ENCODE measurements around the gene COG8. TPM values are rescaled to one million over a fixed set of nuclear protein-coding genes. Genes with fewer than 3 reads are reported as not detected.
"Not testable (repeated sequence)": the region's sequence is repeated elsewhere in the genome, so short reads cannot be mapped to it uniquely, and the experiment has no call there.

The COG8 gene
- total and polyA plus RNA-seq, 2 donors from 2014 or later = 33.8 to 49.5 TPM

GRCh38 chr16:69294051-69294450 lies 45.3 kb downstream of the COG8 start:
- no peak for FAIRE-seq
- intact Hi-C loops (cut with DNase I) = no loop called here

GRCh38 chr16:69293401-69293800 lies 46.0 kb downstream of the COG8 start:
- Histone ChIP-seq H3K4me3 (ENCODE audit: low read length in 3 of 3) (no peak overlapping the region), H3K27ac (ENCODE audit: low read depth in 2 of 2, low read length in 2 of 2) (no peak overlapping the region), H3K27me3 (ENCODE audit: control insufficient read depth, insufficient read depth, low read length) (no peaks in the 10 kb centered on the region), H3K36me3 (ENCODE audit: control insufficient read depth in 2 of 3, insufficient read depth in 3 of 3, low read length in 3 of 3) (peaks cover 0 to 3% (median 0%) of the 10 kb centered on the region in 3 donors), H3K9ac (ENCODE audit: low read length in 3 of 3) (no peak overlapping the region), H3K4me1 (ENCODE audit: control insufficient read depth in 2 of 3, insufficient read depth in 2 of 3, low read depth in 1 of 3, low read length in 3 of 3) (no peaks in the 10 kb centered on the region), H3K9me3 (ENCODE audit: control insufficient read depth in 2 of 3, insufficient read depth in 1 of 3, low read length in 3 of 3) (no peaks in the 10 kb centered on the region)
- no peak for TF ChIP-seq CTCF (IDR thresholded peaks at IDR 0.05; ENCODE audit: borderline replicate concordance, extremely low read depth, insufficient read depth)
- DNase-seq (no peak), FAIRE-seq (no peak)
- intact Hi-C loops (cut with DNase I) = no loop called here

More at GRCh38 chr16:69294051-69294450, 45.3 kb downstream of the COG8 start:
- no peak overlapping the region for H3K4me3 ChIP-seq (ENCODE audit: low read length in 3 of 3)
- peaks cover 0 to 3% (median 0%) of the 10 kb centered on the region in 3 donors for H3K36me3 ChIP-seq (ENCODE audit: control insufficient read depth in 2 of 3, insufficient read depth in 3 of 3, low read length in 3 of 3)
- DNase-seq = no peak
- no peaks in the 10 kb centered on the region for H3K4me1 ChIP-seq (ENCODE audit: control insufficient read depth in 2 of 3, insufficient read depth in 2 of 3, low read depth in 1 of 3, low read length in 3 of 3)
- no peak overlapping the region for H3K27ac ChIP-seq (ENCODE audit: low read depth in 2 of 2, low read length in 2 of 2)
- H3K9me3 ChIP-seq (ENCODE audit: control insufficient read depth in 2 of 3, insufficient read depth in 1 of 3, low read length in 3 of 3) = no peaks in the 10 kb centered on the region
- TF ChIP-seq CTCF (IDR thresholded peaks at IDR 0.05; ENCODE audit: borderline replicate concordance, extremely low read depth, insufficient read depth) = no peak
- H3K27me3 ChIP-seq (ENCODE audit: control insufficient read depth, insufficient read depth, low read length) = no peaks in the 10 kb centered on the region
- no peak overlapping the region for H3K9ac ChIP-seq (ENCODE audit: low read length in 3 of 3)

- H3K27me3 ChIP-seq (ENCODE audit: control insufficient read depth, insufficient read depth, low read length); H3K27ac ChIP-seq (ENCODE audit: low read depth in 2 of 2, low read length in 2 of 2); H3K4me1 ChIP-seq (ENCODE audit: control insufficient read depth in 2 of 3, insufficient read depth in 2 of 3, low read depth in 1 of 3, low read length in 3 of 3); intact Hi-C loops (cut with DNase I); FAIRE-seq; H3K4me3 ChIP-seq (ENCODE audit: low read length in 3 of 3); DNase-seq; H3K9ac ChIP-seq (ENCODE audit: low read length in 3 of 3); H3K9me3 ChIP-seq (ENCODE audit: control insufficient read depth in 2 of 3, insufficient read depth in 1 of 3, low read length in 3 of 3); H3K36me3 ChIP-seq (ENCODE audit: control insufficient read depth in 2 of 3, insufficient read depth in 3 of 3, low read length in 3 of 3): not testable (repeated sequence)
Measured at GRCh38 chr16:69291657-69292056, 47.7 kb downstream of the COG8 start.

- intact Hi-C loops (cut with DNase I) = loop anchor here (2.0 kb wide), 1 partner anchor 136 kb away; no protein-coding TSS in a partner anchor
- FAIRE-seq = peak; percentile 80
- H3K27me3 ChIP-seq (ENCODE audit: control insufficient read depth, insufficient read depth, low read length) = no peaks in the 10 kb centered on the region
- no peak overlapping the region for H3K27ac ChIP-seq (ENCODE audit: low read depth in 2 of 2, low read length in 2 of 2)
- DNase-seq = peak in 2 of 5 donors; percentile 83 to 89
- no peak overlapping the region for H3K4me3 ChIP-seq (ENCODE audit: low read length in 3 of 3)
- peak; percentile 36 for TF ChIP-seq CTCF (IDR thresholded peaks at IDR 0.05; ENCODE audit: borderline replicate concordance, extremely low read depth, insufficient read depth)
- H3K36me3 ChIP-seq (ENCODE audit: control insufficient read depth in 2 of 3, insufficient read depth in 3 of 3, low read length in 3 of 3) = peaks cover 0 to 9% (median 0%) of the 10 kb centered on the region in 3 donors
- no peak overlapping the region for H3K9ac ChIP-seq (ENCODE audit: low read length in 3 of 3)
- H3K9me3 ChIP-seq (ENCODE audit: control insufficient read depth in 2 of 3, insufficient read depth in 1 of 3, low read length in 3 of 3) = no peaks in the 10 kb centered on the region
- H3K4me1 ChIP-seq (ENCODE audit: control insufficient read depth in 2 of 3, insufficient read depth in 2 of 3, low read depth in 1 of 3, low read length in 3 of 3) = no peaks in the 10 kb centered on the region
Measured at GRCh38 chr16:69286941-69287713, 52.2 kb downstream of the COG8 start.
